OCI-M2 (cell line): ENCODE results near the gene KCNK4.

Source experiments
- DNase-seq: peaks from one replicate; lab custom pipeline; 2025; ENCODE audit not compliant: unreplicated experiment; lab: John Stamatoyannopoulos, UW

The KCNK4 gene

GRCh38 chr11:64253043-64253442 is 38.1 kb upstream of the KCNK4 start:
- no peak for DNase-seq

- DNase-seq = no peak
Measured at GRCh38 chr11:64253481-64253880, 37.6 kb upstream of the KCNK4 start.

- no peak for DNase-seq
Measured at GRCh38 chr11:64254326-64254725, 36.8 kb upstream of the KCNK4 start.

- no peak for DNase-seq
Measured at GRCh38 chr11:64255135-64256128, 35.7 kb upstream of the KCNK4 start.

GRCh38 chr11:64256300-64256699 is 34.8 kb upstream of the KCNK4 start:
- no peak for DNase-seq

GRCh38 chr11:64258356-64258755 is 32.7 kb upstream of the KCNK4 start:
- no peak for DNase-seq

- no peak for DNase-seq
Measured at GRCh38 chr11:64258946-64259532, 32.1 kb upstream of the KCNK4 start.

GRCh38 chr11:64259533-64260067 is 31.5 kb upstream of the KCNK4 start:
- no peak for DNase-seq

GRCh38 chr11:64260147-64260708 is 30.9 kb upstream of the KCNK4 start:
- no peak for DNase-seq

- DNase-seq = no peak
Measured at GRCh38 chr11:64261556-64262080, 29.5 kb upstream of the KCNK4 start.

GRCh38 chr11:64262271-64263002 is 28.7 kb upstream of the KCNK4 start:
- DNase-seq = no peak

- no peak for DNase-seq
Measured at GRCh38 chr11:64263021-64263946, 27.8 kb upstream of the KCNK4 start.

GRCh38 chr11:64263947-64264317 is 27.2 kb upstream of the KCNK4 start:
- no peak for DNase-seq

GRCh38 chr11:64264371-64264852 is 26.7 kb upstream of the KCNK4 start:
- DNase-seq = no peak

- DNase-seq = no peak
Measured at GRCh38 chr11:64265176-64266160, 25.6 kb upstream of the KCNK4 start.

GRCh38 chr11:64266339-64266738 is 24.8 kb upstream of the KCNK4 start:
- no peak for DNase-seq

- DNase-seq = no peak
Measured at GRCh38 chr11:64267207-64267945, 23.7 kb upstream of the KCNK4 start.
